Renal cortical epithelial cell (primary cell): ENCODE results near the gene ELOVL3. TPM values are rescaled to one million over a fixed set of nuclear protein-coding genes. Genes with fewer than 3 reads are reported as not detected.
"Not testable (repeated sequence)": the region's sequence is repeated elsewhere in the genome, so short reads cannot be mapped to it uniquely, and the experiment has no call there.

Source experiments
- DNase-seq: peaks from one replicate; pipeline ENCODE4 v3.0.0-alpha.2; 2011; ENCODE audit warnings: low read depth
- total RNA-seq: library from RNA; depleted of rRNA; stranded (reverse); fragments of >200 nt; gene quantifications from 2 replicates; pipeline ENCODE4 v1.2.3, GENCODE V29; 2014

The ELOVL3 gene, protein sequence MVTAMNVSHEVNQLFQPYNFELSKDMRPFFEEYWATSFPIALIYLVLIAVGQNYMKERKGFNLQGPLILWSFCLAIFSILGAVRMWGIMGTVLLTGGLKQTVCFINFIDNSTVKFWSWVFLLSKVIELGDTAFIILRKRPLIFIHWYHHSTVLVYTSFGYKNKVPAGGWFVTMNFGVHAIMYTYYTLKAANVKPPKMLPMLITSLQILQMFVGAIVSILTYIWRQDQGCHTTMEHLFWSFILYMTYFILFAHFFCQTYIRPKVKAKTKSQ
- total RNA-seq: 0.69 and 1.3 TPM in 2 replicates

DNA sequence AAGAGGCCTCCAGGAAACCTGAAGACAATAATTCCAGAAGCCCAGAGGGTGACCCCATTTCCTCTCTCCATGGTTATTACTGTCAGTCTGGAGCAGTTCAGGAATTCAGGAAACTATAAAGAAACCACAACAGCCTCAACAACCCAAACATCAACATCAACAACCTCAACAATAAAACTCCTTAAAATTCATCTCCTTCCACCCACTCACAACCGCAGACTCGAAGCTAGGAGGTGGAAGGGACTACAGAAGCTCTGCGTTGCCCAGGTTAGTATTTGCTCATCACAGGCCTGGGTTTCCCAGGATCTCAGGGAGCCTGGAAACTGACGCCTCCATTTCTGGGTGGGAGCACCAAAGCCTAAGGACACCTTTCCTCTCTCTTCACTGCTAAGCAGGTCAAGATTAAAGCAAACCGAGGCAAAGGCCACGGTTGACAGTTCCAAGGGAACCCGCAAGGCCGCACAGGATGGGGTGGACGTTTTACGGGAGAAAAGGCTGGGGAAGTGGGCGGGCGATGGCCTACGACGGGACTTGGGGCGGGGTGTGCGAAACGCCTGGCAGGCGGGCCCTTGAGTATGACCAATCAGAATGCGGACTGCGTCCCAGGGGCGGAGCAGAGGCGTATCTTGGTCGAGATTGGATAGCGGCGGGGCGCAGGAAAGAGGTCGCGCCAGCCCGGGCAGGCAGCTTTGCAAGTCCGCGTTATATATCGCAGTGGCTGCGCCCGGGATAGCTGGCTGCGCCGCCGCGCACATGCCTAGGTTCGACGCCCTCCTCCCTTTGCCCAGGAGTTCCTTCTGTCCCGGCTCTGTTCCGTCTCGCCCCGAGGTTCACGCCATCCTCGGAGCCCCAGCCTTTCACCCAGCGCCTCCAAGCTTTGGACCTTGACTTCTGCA is at the start of gene ELOVL3:
Gene ELOVL3, plus strand, starts transcription at position 654 of the 896 bp plus-strand sequence. CDS start 250 bp downstream, outside the sequence.
- peak; percentile 91 for DNase-seq

DNA sequence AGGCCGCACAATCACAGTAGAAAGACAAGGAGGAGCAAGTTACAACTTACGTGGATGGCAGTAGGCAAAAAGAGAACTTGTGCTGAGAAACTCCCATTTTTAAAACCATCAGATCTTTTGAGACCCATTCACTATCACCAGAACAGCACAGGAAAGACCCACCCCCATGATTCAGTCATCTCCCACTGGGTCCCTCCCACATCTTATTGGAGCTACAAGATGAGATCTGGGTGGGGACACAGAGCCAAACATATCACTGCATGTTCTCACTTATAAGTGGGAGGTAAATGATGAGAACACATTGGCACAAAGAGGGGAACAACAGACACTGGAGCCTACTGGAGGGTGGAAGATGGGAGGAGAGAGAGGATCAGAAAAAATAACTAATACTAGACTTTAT is 41.5 kb upstream of the ELOVL3 start:
- DNase-seq: no peak

DNA sequence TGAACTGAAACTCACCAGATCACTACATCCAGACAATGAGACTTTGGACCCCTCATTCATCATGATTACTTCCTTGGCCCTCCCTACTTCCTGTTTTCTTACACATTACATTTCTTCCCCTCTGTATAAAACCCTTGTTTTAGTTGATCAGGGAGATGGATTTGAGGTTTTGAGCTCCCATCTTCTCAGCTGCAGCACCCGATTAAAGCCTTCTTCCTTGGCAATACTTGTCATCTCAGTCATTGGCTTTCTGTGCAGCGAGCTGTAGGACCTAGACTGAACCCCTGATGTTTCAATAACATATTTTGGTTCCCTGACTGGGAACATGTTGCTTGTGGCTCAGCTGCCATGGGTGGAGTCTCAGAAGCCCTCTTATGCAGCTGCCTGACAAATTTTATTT is 40.8 kb upstream of the ELOVL3 start:
- DNase-seq: no peak

DNA sequence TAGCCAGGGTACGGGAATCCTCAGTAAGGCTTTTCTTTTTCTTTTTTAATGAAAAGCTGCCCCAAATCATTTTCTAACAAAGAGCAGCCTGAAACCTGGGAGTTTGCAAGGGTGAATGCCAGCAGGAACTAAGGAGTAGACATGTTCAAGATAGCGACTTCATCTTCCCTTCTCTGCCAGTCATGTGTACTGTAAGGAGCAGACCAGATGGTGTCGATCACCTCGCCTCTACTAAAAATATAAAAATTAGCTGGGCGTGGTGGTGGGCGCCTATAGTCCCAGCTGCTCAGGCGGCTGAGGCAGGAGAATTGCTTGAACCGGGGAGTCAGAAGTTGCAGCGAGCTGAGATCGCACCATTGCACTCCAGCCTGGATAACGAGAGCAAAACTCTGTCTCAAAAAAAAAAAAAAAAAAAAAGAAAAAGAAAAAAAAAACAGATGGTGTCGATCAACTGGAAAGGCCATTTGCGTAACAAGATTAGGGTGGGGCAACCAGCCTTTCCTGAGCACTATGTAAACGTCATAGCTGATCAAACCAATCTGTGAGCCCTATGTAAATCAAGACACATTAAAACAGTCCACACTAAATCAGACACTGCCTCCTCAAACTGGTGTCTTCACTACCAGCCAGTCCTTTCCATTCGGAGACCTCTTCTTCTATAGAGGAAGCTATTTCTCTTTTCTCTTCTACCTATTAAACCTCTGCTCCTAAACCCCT is 40.1 kb upstream of the ELOVL3 start:
- no peak for DNase-seq

DNA sequence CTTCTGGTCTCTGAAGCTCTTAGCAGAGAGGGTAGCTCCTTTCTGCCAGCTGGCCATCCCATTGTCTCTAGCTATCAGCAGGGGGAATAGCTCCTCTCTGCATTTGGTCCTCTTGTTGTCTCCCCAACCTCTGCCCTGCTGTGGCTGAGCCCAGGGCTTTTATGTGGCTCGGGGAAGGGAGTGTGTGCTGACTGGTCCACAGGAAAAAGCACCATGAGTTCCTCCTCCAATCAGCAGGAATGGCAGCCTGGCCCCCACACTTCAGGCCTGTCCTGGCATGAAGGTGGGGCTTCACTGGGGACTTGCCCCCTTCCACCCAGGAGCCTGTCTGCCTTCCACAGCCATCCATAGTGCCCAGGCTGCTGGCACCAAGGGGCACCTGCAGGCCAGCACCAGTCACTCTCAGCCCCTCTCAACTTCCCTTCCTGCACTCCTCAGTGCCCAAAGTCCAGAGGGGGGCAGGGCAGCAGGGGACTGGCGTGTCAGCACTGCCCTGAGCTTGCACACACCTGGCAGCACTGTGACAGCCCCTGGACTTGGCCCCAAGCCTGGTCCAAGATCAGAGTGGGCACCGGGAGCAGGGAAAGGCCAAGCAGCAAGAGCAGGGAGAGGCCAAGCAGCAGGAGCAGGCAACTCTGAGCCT is 37.7 kb upstream of the ELOVL3 start:
- no peak for DNase-seq

DNA sequence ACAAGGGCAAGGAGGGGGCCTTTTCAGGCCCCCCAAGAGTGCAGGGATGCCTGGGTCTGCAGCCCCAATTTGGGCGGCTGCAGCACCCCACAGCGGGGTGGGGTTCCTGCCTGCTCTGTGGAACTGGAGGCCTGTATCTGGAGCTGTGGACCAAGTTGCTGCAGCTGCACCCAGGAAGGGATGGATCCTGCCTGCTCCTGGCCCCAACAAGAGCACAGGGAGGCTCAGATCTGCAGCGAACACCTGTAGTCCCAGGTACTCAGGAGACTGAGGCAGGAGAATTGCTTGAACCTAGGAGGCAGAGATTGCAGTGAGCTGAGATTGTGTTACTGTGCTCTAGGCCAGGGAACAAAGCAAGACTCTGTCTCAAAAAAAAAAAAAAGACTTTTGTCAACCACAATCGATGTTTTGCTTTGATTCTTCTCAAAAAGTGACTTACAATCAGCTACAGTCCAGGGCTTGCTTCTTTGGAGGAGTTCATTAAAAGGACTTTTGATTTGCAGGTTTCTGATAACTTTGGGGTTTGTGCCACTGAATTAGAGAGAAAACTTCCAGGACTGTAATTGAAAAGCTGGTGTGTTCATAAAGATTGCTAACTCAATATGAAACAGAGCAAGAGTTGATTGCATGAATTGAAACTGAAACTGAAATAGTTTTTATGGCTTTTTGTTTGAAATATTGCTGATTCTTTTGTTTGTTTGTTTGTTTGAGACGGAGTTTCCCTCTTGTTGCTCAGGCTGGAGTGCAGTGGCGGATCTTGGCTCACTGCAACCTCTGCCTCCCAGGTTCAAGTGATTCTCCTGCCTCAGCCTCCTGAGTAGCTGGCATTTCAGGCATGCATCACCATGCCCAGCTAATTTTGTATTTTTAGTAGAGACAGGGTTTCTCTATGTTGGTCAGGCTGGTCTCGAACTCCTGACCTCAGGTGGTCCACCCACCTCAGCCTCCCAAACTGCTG is 36.9 kb upstream of the ELOVL3 start:
- not testable (repeated sequence) for DNase-seq

DNA sequence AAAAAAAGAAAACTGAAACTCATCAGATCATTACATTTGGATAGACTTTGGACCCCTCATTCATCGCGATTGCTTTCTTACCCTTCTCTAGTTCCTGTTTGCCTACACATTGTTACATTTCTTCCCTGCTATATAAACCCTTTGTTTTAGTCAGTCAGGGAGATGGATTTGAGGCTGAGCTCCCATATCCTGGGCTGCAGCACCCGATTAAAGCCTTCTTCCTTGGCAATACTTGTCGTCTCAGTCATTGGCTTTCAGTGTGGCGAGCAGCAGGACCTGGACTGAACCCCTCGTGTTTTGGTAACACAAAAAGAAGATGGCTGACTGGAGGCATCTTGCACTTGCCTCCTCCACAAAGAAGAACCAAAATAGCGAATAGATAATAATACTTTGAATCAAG is 34.1 kb upstream of the ELOVL3 start:
- DNase-seq: no peak

DNA sequence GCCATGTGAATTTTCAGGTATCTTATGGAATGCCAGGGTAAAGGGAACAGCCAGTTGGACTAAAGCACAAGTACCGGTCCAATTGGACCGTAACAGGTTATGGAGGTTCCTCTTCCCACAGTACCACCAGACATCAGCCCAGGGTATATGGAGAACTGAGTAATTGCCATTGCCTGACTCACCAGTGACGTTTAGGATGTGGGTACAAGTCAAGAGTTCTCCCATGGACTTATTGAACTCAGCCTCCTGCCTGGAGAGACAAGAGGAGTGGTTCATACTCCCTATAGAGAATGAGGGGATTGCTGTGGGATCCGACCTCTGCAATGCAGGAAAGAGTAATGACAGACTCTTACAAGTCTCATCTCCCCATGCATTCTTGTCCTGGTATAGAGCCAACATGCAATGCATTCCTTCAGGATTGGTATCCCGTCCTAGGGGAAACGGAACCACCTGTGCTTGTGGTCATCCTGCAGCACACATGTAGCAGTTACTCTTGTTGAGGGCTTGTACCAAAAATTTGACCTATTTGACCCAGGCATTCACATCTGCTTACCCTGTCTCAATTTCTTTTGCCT is 30.7 kb upstream of the ELOVL3 start:
- no peak for DNase-seq

DNA sequence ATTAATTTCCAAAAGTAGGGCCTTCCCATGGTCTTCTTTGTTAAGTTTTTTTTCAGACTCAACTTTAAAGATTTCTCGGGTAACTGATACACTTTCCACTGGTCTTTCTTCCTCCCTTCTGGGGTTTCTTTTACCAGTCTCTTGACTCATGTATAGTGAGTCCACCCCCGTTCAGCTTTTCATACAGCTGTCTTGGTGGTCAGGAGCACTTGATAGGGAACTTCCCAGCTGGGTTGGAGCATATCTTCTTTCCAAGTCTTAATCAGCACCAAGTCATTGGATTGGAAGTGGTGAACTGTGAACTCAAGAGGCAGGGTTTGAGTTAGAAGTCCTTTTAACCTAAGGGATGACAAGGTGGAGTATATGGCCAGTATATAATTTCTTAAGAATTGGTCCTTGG is 29.2 kb upstream of the ELOVL3 start:
- no peak for DNase-seq

DNA sequence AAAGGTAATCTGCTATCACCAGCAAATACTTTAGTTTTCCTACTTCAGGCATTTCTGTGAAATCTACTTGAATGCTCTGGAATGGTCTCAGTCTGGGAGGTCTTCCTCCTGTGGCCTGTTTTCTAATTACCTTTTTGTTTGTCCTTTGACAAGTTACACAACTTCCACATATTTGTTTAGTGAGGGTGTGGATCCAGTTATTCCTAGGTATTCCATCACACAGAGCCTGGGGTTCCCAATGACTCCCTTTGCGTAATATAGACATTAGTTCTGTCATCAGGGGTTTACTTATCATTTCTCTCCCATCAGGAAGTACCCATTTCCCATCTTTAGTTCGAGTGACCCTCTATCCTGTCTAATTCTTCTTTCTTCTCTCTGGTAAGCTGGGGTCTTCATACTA is 28.1 kb upstream of the ELOVL3 start:
- no peak for DNase-seq

DNA sequence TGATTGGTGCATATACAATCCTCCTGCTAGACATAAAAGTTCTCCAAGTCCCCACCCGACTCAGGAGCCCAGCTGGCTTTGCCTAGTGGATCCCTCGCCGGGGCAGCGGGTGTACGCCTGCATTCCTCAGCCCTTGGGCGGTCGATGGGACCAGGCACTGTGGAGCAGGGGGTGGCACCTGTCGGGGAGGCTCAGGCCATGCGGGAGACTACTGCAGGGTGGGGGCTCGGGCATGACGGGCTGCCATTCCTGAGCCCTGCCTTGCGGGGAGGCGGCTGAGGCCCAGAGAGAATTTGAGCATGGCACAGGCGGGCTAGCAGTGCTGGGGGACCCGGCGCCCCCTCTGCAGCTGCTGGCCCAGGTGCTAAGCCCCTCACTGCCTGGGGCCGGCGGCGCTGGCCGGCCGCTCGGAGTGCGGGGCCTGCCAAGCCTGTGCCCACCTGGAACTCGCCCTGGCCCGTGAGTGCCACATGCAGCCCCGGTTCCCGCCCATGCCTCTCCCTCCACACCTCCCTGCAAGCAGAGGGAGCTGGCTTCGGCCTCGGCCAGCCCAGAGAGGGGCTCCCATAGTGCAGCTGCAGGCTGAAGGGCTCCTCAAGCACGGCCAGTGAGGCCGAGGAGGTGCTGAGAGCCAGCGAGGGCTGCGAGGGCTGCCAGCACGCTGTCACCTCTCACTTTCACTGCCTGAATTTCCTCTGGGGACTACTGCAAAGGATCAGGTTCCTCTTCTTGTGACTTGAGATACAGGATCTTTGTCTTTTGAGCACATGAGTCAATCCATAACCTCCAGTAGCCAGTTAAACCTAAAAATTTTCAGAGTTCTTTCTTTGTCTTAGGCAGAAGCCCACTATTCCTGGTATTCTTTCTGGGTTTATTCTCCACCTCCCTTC is 25.1 kb upstream of the ELOVL3 start:
- no peak for DNase-seq

DNA sequence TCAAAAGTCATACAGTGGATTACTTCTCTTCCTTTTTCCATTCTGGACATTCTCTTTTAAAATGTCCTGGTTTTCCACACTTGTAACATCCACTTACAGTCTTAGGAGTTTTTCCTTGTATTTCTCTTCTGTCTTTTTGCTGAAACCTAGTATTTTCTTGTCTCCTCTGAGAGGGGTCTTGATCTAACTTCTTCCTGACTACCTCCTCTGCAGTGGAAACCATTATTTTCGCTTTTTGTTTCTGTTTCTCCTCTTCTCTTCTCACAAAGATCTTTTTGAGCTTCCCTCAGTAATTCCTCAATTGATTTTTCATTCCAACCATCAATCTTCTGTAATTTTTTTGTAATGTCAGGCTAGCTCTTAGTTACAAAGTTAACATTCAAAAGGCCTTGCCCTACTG is 23.7 kb upstream of the ELOVL3 start:
- DNase-seq: no peak

DNA sequence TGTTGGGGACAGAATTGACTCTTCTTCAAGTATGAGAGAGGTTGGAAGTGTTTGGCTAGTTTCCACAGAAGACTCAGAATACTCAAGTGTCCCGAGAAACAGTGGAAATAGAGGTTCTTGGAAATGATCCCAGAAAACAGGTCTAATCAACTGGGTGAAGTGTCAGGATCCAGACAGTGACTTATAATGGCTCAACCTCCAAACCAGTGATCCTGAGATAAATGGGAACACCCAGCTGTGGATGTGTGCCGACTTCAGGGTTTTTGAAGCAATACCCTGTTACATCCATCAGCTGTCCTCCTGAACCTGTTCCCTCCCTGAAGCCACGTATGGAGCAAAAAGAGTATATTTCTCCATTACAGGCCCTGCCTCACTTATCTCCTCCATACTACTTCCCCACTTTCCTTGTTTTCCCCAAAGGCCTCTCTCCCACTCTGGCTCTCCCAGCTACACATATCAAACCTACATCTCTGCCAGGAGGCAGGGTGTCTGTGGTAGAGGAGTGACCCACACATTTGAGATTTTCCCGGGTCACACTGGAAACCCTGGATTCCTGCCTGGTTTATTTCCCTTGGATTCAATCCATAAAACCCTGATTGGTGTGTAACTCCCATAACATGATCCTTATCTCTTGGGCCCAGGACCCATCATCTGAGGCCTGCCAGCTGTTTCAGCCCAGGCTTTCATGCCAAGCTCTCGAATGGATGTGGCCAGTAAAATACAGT is 17.6 kb upstream of the ELOVL3 start:
- DNase-seq: peak; percentile 26

DNA sequence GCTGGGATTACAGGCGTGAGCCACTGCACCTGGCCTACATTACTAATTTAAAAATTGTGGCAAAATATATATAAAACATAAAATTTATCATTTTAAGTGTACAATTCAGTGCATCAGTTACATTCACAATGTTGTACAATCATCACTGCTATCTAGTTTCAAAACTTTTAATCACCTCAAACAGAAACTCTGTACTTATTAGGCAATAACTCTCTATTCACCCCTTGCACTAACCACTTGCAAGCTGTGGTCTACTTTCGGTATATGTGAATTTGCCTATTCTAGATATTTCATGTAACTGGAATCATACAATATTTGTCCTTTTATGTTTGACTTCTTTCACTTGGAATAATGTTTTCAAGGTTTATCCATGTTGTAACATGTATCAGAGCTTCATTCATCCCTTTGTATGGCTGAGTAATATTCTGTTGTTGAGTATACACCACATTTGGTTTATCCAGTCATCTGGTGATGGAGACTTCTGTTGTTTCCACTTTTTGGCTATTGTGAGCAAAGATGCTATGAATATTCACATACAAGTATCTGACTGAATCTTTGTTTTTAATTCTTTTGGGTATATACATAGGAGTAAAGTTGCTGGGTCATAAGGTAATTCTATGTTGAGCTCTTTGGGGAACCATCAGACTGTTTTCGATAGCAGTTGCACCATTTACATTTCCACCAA is 14.3 kb upstream of the ELOVL3 start:
- no peak for DNase-seq

DNA sequence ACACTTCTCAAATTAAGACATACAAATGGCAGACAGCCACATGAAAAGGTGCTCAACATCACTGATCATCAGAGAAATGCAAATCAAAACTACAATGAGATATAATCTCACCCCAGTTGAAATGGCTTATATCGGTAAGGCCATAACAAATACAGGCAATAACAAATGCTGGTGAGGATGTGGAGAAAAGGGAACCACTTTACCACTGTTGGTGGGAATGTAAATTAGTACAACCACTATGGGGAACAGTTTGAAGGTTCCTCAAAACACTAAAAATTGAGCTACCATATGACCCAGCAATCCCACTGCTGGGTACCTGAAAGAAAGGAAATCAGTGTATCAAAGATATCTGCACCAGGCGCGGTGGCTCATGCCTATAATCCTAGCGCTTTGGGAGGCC is 12.5 kb upstream of the ELOVL3 start:
- DNase-seq: not testable (repeated sequence)

DNA sequence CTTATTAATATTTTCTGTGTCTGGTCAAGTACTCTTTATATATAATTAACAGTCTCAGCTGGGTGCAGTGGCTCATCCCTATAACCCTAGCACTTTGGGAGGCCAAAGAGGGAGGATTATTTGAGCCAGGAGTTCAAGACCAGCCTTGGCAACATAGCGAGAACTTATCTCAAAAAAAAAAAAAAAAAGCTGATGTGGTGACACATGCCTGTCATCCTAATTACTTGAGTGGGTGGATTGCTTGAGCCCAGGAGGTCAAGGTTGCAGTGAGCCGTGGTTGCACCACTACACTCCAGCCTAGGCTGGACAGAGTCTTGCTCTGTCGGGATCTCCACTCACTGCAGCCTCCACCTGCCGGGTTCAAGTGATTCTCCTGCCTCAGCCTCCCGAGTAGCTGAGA is 6.7 kb upstream of the ELOVL3 start:
- DNase-seq: no peak

DNA sequence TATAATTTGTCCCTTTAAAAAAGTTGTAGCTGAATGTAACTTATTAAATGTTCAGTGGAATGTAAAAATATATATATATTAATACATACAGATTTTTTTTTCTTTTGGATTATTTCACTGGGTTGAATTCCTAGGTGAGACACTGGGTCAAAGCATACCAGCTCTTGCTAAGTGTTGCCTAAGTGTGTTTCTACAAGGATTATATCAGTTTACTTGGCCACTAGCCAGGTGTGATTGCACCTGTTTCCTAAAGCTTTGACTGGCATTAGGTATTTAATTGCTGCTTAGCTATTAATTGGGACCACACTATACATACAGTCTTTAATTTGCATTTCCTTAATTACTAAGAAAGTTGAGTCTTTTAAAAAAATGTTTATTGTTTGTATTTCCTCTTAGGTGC is 5.5 kb upstream of the ELOVL3 start:
- no peak for DNase-seq

DNA sequence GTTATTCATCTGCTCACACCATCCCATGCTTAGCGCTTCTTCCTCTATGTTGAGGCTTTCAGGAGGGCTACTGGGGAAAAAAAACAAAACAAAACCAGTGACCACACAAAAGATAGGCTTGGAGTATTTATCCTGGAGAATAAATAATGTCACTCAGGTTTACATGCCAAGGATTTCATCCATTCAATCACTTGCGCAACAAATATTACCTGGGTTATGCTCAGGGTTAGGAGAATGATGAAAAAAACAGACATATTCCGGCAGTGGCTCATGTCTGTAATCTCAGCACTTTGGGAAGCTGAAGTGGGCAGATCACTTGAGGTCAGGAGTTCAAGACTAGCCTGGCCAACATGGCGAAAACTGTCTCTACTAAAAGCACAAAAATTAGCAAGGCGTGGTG is 3.3 kb upstream of the ELOVL3 start:
- DNase-seq: no peak
